Sigmoid colon (tissue), 7 donors: ENCODE data around the gene TCTN1. TPM values are rescaled to one million over a fixed set of nuclear protein-coding genes. Genes with fewer than 3 reads are reported as not detected.
A peak's percentile ranks its signal among the peaks of the same experiment; 100 is the strongest.

ENCODE experiments used
- DNase-seq: peaks from one replicate; pipeline ENCODE4 v3.0.0-alpha.2; 2019
- H3K27ac ChIP-seq, 4 donors: fragments of 200-600 bp; sonication (generic); one replicate each; pipeline ENCODE4 v1.5.1; 2016 to 2019; ENCODE audit warnings: mild to moderate bottlenecking in 1 of 4
- H3K27me3 ChIP-seq, 3 donors: fragments of 200-600 bp; sonication (generic); one replicate each; pipeline ENCODE4 v1.5.1; 2019; ENCODE audit warnings: mild to moderate bottlenecking in 1 of 3
- H3K36me3 ChIP-seq, 4 donors: fragments of 200-600 bp; sonication (generic); one replicate each; pipeline ENCODE4 v1.5.1; 2016 to 2019
- H3K4me1 ChIP-seq, 4 donors: fragments of 200-600 bp; sonication (generic); one replicate each; pipeline ENCODE4 v1.5.1; 2017 to 2019
- H3K4me3 ChIP-seq, 4 donors: fragments of 200-600 bp; sonication (generic); one replicate each; pipeline ENCODE4 v1.5.1; 2017 to 2019; ENCODE audit warnings: mild to moderate bottlenecking in 2 of 4, moderate library complexity in 1 of 4
- H3K9me3 ChIP-seq, 4 donors: fragments of 200-600 bp in 3 of 4; sonication (generic) in 3 of 4; one replicate each; pipeline versions ENCODE4 v1.5.1 to v1.6.1; 2013 to 2019
- CTCF ChIP-seq, 4 experiments: fragments of 450-650 bp in 3 of 4; fragments of 200-600 bp in 1 of 4; IDR thresholded peaks; one replicate each; pipeline ENCODE4 v1.5.1; 2016 to 2019; ENCODE audit warnings: antibody characterized with exemption in 4 of 4, mild to moderate bottlenecking in 3 of 4, moderate library complexity in 2 of 4
- EP300 ChIP-seq, 4 donors: sonication (generic); formaldehyde crosslinking; IDR thresholded peaks; one replicate each; pipeline ENCODE4 v1.6.1; 2017; ENCODE audit warnings: antibody characterized with exemption in 4 of 4
- POLR2A ChIP-seq, 2 donors: fragments of 450-650 bp; IDR thresholded peaks; one replicate each; pipeline ENCODE4 v1.6.1; 2016; ENCODE audit warnings: antibody characterized with exemption in 2 of 2, mild to moderate bottlenecking in 2 of 2, moderate library complexity in 2 of 2
- POLR2AphosphoS5 ChIP-seq, 4 donors: sonication (generic); formaldehyde crosslinking; IDR thresholded peaks; one replicate each; pipeline ENCODE4 v1.6.1; 2017; ENCODE audit warnings: antibody characterized with exemption in 4 of 4
- WGBS, 2 donors: extraction: QIAGEN DNeasy Blood & Tissue Kit; methylation state at CpG; one replicate each; pipeline ENCODE4 v1.1.7; 2013; 5-methylcytosine and 5-hydroxymethylcytosine counted together
- intact Hi-C: fragments of 100-400 bp; cut with DNase I; formaldehyde crosslinking; loops from one replicate; pipeline ENCODE4 v1.15.1; 2023
- polyA plus RNA-seq, 3 donors: library from polyadenylated mRNA; stranded (reverse); fragments of 200-250 nt; gene quantifications; one replicate each; pipeline ENCODE4 v1.2.3, GENCODE V29; 2013
- total RNA-seq, 4 donors: library from RNA; depleted of rRNA; stranded (reverse); fragments of >200 nt; gene quantifications; one replicate each; pipeline ENCODE4 v1.1.0, GENCODE V29; 2016
- donor health status: healthy with polysubstance abuse.
- donor health status: Bipolar disorder and iron deficiency.
- donor health status: healthy.

The TCTN1 gene
- total and polyA plus RNA-seq, 7 donors, result 0.92 to 38.6 (median 34.6) TPM

- H3K36me3 ChIP-seq, result peaks cover 0 to 12% (median 0%) of the 10 kb centered on the region in 4 donors
- H3K27ac ChIP-seq, result no peak overlapping the region
- WGBS, 2 donors, result 78 to 84% methylated on average over 9 of the region's 9 CpGs
- H3K9me3 ChIP-seq, result no peaks in the 10 kb centered on the region
- H3K4me1 ChIP-seq, result no peaks in the 10 kb centered on the region
- intact Hi-C loops, result no loop called here
- DNase-seq, result no peak
- H3K4me3 ChIP-seq, result no peak overlapping the region
- TF ChIP-seq POLR2A (IDR thresholded peaks at IDR 0.05) (no peak), POLR2AphosphoS5 (IDR thresholded peaks at IDR 0.05) (no peak)
- H3K27me3 ChIP-seq, result no peaks in the 10 kb centered on the region
These were observed 44.3 kb downstream of the TCTN1 start for GRCh38 chr12:110658242-110658641.

- no peak overlapping the region for H3K27ac ChIP-seq
- no peak for DNase-seq
- 78 to 88% methylated on average over 3 of the region's 3 CpGs for WGBS, 2 donors
- intact Hi-C loops, result no loop called here
- TF ChIP-seq EP300 (IDR thresholded peaks at IDR 0.05) (no peak), CTCF (IDR thresholded peaks at IDR 0.05) (no peak), POLR2A (IDR thresholded peaks at IDR 0.05) (no peak), POLR2AphosphoS5 (IDR thresholded peaks at IDR 0.05) (no peak)
- peaks cover 0 to 12% (median 0%) of the 10 kb centered on the region in 4 donors for H3K36me3 ChIP-seq
- no peaks in the 10 kb centered on the region for H3K4me1 ChIP-seq
- H3K4me3 ChIP-seq, result no peak overlapping the region
- H3K27me3 ChIP-seq, result no peaks in the 10 kb centered on the region
- no peaks in the 10 kb centered on the region for H3K9me3 ChIP-seq
These were observed 44.9 kb downstream of the TCTN1 start for GRCh38 chr12:110658878-110659277.

GRCh38 chr12:110661337-110661972 is 47.5 kb downstream of the TCTN1 start:
- no peak overlapping the region for H3K27ac ChIP-seq
- H3K4me3 ChIP-seq, result no peak overlapping the region
- intact Hi-C loops, result no loop called here
- peak; percentile 73 for DNase-seq
- no peaks in the 10 kb centered on the region for H3K4me1 ChIP-seq
- 46 to 81% methylated on average over 23 of the region's 23 CpGs for WGBS, 2 donors
- peaks cover 0 to 3% (median 0%) of the 10 kb centered on the region in 4 donors for H3K36me3 ChIP-seq
- no peak for TF ChIP-seq POLR2AphosphoS5 (IDR thresholded peaks at IDR 0.05)
- H3K9me3 ChIP-seq, result peaks cover 0 to 15% (median 7%) of the 10 kb centered on the region in 4 donors
- H3K27me3 ChIP-seq, result no peaks in the 10 kb centered on the region

- no peaks in the 10 kb centered on the region for H3K4me1 ChIP-seq
- 95 to 97% methylated on average over 6 of the region's 6 CpGs for WGBS, 2 donors
- peaks cover 0 to 15% (median 7%) of the 10 kb centered on the region in 4 donors for H3K9me3 ChIP-seq
- intact Hi-C loops, result no loop called here
- no peaks in the 10 kb centered on the region for H3K36me3 ChIP-seq
- no peak overlapping the region for H3K4me3 ChIP-seq
- no peaks in the 10 kb centered on the region for H3K27me3 ChIP-seq
- no peak for DNase-seq
- TF ChIP-seq CTCF (IDR thresholded peaks at IDR 0.05), result no peak
- no peak for TF ChIP-seq POLR2AphosphoS5 (IDR thresholded peaks at IDR 0.05)
- no peak for TF ChIP-seq EP300 (IDR thresholded peaks at IDR 0.05)
- no peak for TF ChIP-seq POLR2A (IDR thresholded peaks at IDR 0.05)
- H3K27ac ChIP-seq, result no peak overlapping the region
These were observed 53.0 kb downstream of the TCTN1 start for GRCh38 chr12:110666892-110667291.

GRCh38 chr12:110667671-110668070 is 53.7 kb downstream of the TCTN1 start:
- Histone ChIP-seq H3K9me3 (peaks cover 0 to 15% (median 7%) of the 10 kb centered on the region in 4 donors), H3K27ac (no peak overlapping the region), H3K27me3 (no peaks in the 10 kb centered on the region), H3K4me1 (no peaks in the 10 kb centered on the region), H3K36me3 (no peaks in the 10 kb centered on the region), H3K4me3 (no peak overlapping the region)
- DNase-seq, result no peak
- intact Hi-C loops, result no loop called here
- 93% methylated on average over 3 of the region's 3 CpGs for WGBS, 2 donors
- TF ChIP-seq CTCF (IDR thresholded peaks at IDR 0.05) (no peak), POLR2AphosphoS5 (IDR thresholded peaks at IDR 0.05) (no peak), POLR2A (IDR thresholded peaks at IDR 0.05) (no peak), EP300 (IDR thresholded peaks at IDR 0.05) (no peak)
